TTC549 (cell line): Measurements from ENCODE around the gene SERTAD2.

Experiments used
- FAIRE-seq: peaks from 2 replicates; lab custom pipeline; 2012; peaks lifted over from hg19 to GRCh38; lab: Jason Lieb, UNC

SERTAD2 gene

DNA sequence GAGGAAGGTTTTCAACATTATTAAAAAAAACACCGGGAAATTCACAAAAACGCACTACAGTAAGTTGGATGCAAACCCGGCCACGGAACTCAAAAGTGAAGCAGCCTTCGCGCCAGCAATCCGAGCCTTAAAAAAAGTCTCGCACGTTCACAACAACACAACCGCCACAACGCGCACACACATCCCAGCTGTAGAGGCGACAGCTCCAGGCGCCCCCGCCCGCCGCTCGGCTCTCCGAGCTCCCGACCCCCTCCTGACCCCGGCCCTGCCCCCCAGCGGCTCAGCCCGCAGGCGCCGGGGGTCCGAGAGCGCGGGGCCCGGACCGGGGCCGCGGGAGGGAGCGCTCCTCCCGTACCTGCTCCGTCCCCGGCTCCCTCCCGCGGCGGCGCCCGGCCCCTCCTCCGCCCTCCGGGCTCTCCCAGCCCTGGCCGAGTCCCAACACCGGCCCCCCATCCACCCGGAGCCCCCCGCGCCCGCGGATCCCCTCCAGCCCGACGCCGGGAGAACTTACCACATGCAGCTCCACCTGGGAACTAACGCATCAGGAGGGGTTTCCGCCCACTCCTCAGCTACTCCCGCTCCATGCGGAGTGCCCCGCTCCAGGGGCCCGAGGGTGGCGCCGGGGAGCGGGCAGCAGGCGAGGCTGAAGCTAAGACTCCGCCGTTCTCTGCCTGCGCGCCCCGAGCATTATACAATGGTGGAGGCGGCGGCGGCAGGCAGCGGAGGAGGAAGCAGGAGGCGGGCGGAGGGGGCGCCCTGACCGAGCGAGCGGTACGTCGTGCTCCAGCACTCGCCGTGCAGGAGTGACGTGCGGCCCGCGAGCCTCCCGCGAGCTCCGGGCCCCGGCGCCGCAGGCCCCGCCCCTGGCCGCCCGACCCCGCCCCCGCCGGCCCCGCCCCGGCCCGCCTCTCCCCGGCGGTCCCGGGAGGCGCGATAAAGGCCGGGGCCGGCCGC lies at the start of gene SERTAD2:
TSS of gene SERTAD2 (minus strand) at position 805 of the 954 bp plus-strand sequence. CDS start 17,042 bp downstream, outside the sequence.
- no peak for FAIRE-seq

DNA sequence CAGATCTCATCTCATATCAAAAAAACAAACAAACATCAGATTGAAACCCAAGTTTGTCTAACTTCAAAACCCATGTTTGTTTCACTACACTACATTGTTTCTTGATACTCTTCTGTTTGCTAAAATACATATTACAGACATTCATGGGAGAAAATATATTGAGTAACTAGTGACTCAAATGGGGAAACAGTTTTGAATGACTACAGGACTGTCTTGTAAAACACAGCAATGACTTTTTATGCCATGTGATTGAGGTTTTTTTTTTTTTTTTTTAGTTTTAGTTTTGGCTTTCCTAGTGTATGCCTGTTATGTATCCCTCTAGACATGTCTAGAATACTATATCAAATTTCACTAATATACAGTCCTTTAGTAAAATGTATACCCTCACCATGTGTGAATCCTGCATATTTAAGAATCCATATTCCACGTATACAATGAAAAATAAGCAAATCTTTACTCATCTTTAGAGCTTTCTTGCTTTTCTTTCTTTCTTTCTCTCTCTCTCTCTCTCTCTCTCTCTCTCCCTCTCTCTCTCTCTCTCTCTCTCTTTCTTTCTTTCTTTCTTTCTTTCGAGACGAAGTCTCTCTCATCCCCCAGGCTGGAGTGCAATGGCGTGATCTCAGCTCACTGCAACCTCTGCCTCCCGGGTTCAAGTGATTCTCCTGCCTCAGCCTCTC lies 46.6 kb upstream of the SERTAD2 start:
- FAIRE-seq: no peak

DNA sequence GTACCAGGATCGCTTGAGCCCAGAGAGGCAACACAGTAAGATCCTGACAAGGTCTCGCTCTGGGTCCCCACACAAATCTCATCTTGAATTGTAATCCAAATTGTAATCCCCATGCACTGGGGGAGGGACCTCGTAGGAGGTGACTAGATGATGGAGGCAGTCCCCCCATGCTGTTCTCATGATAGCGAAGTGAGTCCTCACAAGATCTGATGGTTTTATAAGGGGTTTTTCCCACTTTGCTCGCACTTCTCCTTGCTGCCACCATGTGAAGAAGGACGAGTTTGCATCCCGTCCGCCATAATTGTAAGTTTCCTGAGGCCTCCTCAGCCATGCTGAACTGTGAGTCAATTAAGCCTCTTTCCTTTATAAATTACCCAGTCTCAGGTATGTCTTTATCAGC lies 46.0 kb upstream of the SERTAD2 start:
- no peak for FAIRE-seq

- FAIRE-seq: no peak
Measured at GRCh38 chr2:64698668-64699444, 45.1 kb upstream of the SERTAD2 start.

DNA sequence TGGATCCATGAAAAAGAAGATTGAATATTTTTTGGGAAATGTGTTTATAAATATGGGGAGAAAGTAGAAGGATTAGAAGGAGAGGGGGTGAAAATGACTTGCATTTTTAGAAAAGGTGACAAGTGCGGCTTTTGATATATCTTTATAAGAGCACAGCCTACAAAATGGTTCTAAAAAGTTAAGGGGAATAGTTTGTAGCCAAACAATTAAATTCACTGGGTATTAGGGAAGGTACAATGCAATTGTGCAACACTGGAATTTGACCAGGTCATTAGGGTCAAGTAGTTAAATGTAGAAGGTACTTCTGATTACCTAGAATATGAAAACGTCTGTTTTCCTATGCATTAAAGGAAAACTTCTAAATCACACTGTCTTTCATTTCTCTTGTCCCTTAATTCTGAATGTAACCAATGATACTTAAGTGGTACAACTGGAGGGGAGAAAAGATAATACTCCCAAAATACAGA lies 44.5 kb upstream of the SERTAD2 start:
- FAIRE-seq: no peak

DNA sequence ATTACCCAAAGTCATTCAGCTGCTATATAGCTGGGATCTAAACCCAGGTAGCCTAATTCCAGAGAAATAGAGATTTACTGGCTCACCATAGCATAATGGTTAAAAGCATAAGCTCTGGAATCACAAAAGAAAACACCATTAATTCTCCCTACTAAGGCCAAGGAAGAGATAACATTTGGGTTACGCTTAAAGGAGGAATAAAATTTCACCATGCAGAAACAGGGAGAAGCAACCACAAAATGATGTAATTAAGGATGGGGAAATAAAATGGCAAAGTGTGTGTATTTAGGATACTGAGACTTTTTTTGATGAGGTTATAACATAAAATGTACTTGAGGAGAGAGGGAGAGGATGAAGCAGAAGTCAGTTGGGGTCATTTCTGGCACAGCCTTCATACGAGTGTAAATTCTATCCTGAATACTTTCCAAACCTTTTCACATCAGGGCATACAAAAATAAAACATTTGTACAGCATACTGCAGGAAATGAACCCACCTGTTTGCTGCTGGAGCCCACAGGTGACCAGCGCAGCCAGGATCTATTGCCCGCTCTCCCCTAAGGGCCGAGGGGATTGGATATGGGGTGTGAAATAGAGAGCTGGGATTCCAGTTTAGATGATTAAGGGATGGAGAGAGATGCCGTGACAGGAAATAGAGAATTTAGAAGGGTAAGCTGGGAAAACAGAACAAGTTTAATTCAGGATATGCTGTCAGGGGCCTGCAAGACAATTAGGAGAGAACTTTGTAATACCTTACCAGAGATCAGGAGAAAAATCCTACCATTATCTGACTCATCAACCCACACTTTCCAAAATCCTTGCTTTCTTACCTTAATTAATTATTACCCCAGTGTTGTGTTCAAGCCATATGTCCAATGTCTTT lies 43.8 kb upstream of the SERTAD2 start:
- FAIRE-seq: no peak

GRCh38 chr2:64696636-64697035 lies 42.9 kb upstream of the SERTAD2 start:
- no peak for FAIRE-seq

DNA sequence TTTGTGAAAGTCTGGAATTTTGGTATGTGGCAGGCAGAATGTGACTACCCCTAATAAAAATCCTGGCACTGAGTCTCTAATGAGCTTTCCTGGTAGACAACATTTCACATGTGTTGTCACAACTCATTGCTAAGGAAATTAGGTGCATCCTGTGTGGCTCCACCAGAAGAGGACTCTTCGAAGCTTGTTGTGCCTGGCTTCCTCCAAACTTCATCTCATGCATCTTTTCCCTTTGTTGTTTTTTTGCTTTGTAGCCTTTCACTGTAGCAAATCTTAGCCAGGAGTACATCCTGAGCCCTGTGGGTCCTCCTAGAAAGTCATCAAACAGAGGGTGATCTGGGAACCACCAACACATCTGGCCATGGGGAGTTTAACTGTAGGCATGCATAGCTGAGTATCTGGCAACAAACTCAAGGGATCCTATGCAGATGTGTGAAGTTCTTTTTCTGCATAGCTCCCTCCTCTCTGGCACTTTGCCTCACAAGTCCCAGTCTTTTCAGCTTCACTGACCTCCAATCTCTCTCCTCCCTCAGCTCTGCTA lies 42.1 kb upstream of the SERTAD2 start:
- FAIRE-seq: no peak

DNA sequence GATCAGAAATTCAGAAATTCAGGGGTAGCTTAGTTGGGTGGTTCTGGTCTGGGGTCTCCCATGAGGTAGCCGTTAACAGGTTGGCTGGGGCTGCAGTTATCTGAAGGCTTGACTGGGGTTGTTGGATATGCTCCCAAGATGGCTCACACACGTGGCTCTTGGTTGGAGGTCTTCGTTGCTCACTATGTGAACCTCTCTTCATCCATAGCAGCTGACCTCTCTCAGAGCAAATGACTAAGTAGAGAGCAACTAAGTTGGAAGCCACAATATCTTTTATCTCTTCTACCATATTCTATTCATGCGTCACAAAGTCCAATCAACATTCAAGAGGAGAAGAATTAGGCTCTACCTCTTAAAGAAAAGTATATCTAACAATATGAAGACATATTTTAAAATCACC lies 38.7 kb upstream of the SERTAD2 start:
- FAIRE-seq: no peak

- no peak for FAIRE-seq
Measured at GRCh38 chr2:64688909-64689308, 35.2 kb upstream of the SERTAD2 start.

DNA sequence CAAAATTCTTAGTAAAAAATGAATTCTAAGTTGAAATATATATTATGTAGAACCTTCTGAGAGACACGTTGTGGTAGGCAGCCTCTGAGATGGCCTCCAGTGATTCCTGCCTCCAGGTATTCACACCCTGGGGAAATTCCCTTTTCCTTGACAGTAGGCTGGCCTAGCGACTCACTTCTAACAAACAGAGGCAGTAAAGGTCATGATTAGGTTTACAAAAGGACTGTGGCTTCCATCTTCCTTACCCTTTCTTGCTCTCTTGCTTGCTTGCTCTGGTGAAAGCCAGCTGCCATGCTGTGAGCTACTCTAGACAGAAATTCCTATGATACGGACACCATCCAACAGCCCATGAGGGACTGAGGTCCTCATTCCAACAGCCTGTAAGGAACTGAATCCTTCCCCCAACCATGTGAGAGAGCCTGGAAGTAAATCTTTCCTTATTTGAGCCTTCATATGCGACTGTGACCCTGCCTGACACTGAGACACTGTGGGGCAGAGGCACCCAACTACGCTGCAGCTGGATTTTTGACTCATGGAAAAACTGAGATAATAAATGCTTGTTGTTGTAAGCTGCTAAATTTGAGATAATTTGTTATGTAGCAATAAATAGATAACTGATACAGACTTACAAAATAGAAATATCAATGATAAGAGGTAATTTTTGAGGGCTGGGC lies 32.7 kb upstream of the SERTAD2 start:
- FAIRE-seq: no peak

DNA sequence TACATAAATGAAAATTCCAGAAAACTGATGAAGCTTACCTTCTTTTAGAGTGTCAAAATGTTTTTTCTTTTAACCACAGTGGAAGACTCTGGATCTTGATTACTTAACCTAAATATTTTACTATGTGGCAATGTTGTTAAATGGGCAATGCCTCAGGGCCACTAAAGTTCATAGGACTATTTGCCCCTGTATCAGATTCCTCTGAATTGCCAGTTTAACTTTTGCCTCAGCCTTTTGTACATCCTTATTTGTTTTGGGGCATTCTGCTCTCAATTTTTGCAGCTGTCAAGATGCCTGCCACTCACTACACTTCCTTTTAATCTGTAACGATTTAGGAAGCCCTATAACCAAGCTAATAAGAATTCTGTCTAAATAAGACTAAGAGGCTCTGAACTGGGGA lies 31.7 kb upstream of the SERTAD2 start:
- FAIRE-seq: no peak

GRCh38 chr2:64683771-64684510 lies 30.2 kb upstream of the SERTAD2 start:
- FAIRE-seq: no peak

DNA sequence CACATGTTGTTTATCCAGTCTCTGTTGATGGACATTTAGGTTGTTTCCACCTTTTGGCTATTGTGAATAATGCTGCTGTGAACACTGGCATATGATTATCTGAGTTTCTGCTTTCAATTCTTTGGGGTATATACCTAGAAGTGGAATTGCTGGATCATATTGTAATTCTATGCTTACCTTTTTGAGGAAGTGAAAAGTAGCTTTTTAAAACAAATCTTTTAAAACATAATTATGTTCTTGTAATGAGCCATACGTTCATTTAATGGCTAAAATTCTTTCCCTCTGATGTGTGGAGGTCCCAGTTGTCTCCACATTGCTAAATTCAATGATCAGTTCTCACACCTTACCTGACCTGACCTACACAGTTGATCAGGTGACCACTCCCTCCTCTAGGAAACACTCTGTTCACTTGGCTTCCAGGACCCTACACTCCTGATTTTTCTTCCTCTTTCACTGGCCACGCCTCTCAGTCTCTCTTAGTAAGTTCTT lies 27.8 kb upstream of the SERTAD2 start:
- FAIRE-seq: no peak

GRCh38 chr2:64679673-64680425 lies 26.1 kb upstream of the SERTAD2 start:
- FAIRE-seq: no peak

DNA sequence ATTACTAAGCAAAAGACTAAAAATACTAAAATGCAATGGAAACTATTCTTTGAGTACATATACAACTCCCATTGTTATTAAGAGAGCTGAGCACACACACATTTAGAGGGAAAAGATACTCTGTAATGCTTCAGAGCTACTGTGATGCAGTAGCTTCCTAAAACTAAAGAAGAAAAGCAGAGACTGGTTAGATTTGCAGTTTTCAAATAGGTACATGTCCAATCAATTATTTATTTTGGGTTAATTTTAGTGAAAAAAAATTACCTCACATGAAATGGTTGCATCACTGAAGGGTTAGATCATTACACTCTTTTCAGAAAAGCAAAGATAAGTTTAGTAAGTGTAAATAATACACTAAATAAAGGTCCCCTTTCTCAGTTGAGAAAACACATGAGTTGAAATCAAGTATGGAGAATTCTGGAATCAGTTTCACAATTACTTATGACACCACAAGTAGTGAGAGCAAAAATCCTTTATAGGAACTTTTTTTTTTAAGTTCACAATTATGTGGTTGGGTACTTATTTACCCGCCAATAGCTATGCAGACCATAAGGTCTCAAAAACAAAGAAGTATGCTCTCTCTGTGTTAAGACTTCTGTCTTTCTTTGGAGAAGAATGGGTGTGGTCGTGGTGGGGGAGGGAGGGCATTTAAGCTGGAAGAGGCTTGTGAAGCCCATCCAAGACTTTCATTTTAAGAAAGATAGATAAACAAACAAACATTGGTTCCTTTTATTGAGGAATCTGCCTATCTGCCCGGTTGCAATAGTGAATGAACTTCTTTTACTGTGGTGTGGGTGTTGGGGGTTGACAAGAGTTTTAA lies 25.3 kb upstream of the SERTAD2 start:
- no peak for FAIRE-seq

DNA sequence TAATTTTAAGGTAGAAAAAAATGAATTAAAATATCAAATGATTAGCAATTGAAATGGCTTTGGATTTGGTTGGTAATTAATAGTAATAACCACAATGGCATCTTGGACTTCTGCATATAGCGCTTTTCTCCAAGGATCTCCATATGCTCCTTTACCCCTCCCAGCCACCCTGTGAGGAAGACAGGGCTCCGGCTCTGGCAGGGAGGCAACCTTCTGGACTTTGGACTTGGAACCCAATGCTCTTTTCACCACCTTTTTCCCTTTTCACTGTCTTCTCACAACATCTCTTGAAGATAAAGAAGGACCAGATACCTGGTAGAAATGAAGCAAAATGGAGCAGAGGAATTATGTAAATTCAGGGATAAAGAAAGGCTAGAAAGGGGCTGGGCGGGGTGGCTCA lies 23.8 kb upstream of the SERTAD2 start:
- no peak for FAIRE-seq

- FAIRE-seq: no peak
Measured at GRCh38 chr2:64675860-64676259, 22.1 kb upstream of the SERTAD2 start.
